WTC11 (cell line): Measurements from ENCODE around the gene ECD. TPM values are rescaled to one million over a fixed set of nuclear protein-coding genes. Genes with fewer than 3 reads are reported as not detected.

Source experiments
- ATAC-seq: fragments of 200-7000 bp; cut with Tn5 transposase; 2 replicates; pipeline ENCODE4 v1.10.0; 2021; ENCODE audit warnings: mild to moderate bottlenecking, moderate library complexity
- CTCF ChIA-PET: fragments of 300-600 bp; sonication (Branson Sonifier 250); formaldehyde crosslinking; loops from one replicate; lab custom pipeline; 2021; ENCODE audit warnings: antibody characterized with exemption; lab: Charles Lee
- POLR2A ChIA-PET: fragments of 350-600 bp; sonication (Branson Sonifier 250); formaldehyde crosslinking; loops from one replicate; lab custom pipeline; 2021; ENCODE audit warnings: antibody characterized with exemption; lab: Charles Lee
- DNase-seq: peaks from one replicate; pipeline ENCODE4 v3.0.0; 2021; ENCODE audit warnings: low spot score
- H3K27ac Mint-ChIP-seq: 2 replicates; pipeline ENCODE4 v1.8.0; 2021; ENCODE audit warnings: mixed read lengths
- H3K27me3 Mint-ChIP-seq: 2 replicates; pipeline ENCODE4 v1.8.0; 2021; ENCODE audit warnings: low read depth, mild to moderate bottlenecking, moderate library complexity, mixed read lengths
- H3K36me3 Mint-ChIP-seq: 2 replicates; pipeline ENCODE4 v1.8.0; 2021; ENCODE audit warnings: mixed read lengths
- H3K4me1 Mint-ChIP-seq: 2 replicates; pipeline ENCODE4 v1.8.0; 2022; ENCODE audit warnings: mixed read lengths
- H3K4me3 Mint-ChIP-seq: 2 replicates; pipeline ENCODE4 v1.8.0; 2021; ENCODE audit warnings: mild to moderate bottlenecking, moderate library complexity, mixed read lengths
- H3K9me3 Mint-ChIP-seq: 2 replicates; pipeline ENCODE4 v1.8.0; 2021; ENCODE audit warnings: mixed read lengths
- CBFB ChIP-seq: sonication (generic); formaldehyde crosslinking; IDR thresholded peaks from 2 replicates; pipeline ENCODE4 v1.8.1; 2022; ENCODE audit warnings: mild to moderate bottlenecking, low read depth, missing genetic modification reagents
- CREM ChIP-seq: sonication (generic); formaldehyde crosslinking; IDR thresholded peaks from 2 replicates; pipeline ENCODE4 v1.8.1; 2022; ENCODE audit warnings: mild to moderate bottlenecking, missing genetic modification reagents, moderate library complexity
- ETV6 ChIP-seq: sonication (generic); formaldehyde crosslinking; IDR thresholded peaks from 2 replicates; pipeline ENCODE4 v1.8.1; 2022; ENCODE audit warnings: mild to moderate bottlenecking, missing genetic modification reagents
- FOXK1 ChIP-seq: sonication (generic); formaldehyde crosslinking; IDR thresholded peaks from 2 replicates; pipeline ENCODE4 v1.8.0; 2022; ENCODE audit warnings: mild to moderate bottlenecking, moderate library complexity, missing genetic modification reagents
- FOXP1 ChIP-seq: sonication (generic); formaldehyde crosslinking; IDR thresholded peaks from 2 replicates; pipeline ENCODE4 v1.8.0; 2022; ENCODE audit warnings: missing genetic modification reagents, mild to moderate bottlenecking, moderate library complexity, borderline replicate concordance
- GRHL2 ChIP-seq: fragments of 250-450 bp; sonication (Bioruptor Pico); IDR thresholded peaks from 2 replicates; pipeline ENCODE4 v1.8.0; 2022; ENCODE audit warnings: mild to moderate bottlenecking, moderate library complexity; ENCODE audit not compliant: insufficient replicate concordance, severe bottlenecking
- MYBL2 ChIP-seq: sonication (generic); formaldehyde crosslinking; IDR thresholded peaks from 2 replicates; pipeline ENCODE4 v1.8.1; 2023; ENCODE audit warnings: mild to moderate bottlenecking, moderate library complexity, missing genetic modification reagents
- NR1H2 ChIP-seq: sonication (generic); formaldehyde crosslinking; IDR thresholded peaks from 2 replicates; pipeline ENCODE4 v1.9.0; 2021; ENCODE audit warnings: mild to moderate bottlenecking, moderate library complexity, missing genetic modification reagents
- ZNF219 ChIP-seq: sonication (generic); formaldehyde crosslinking; IDR thresholded peaks from 2 replicates; pipeline ENCODE4 v1.8.0; 2023; ENCODE audit warnings: missing genetic modification reagents, mild to moderate bottlenecking, borderline replicate concordance
- ZNF396 ChIP-seq: fragments of 250-450 bp; sonication (Bioruptor Pico); IDR thresholded peaks from 2 replicates; pipeline ENCODE4 v1.8.0; 2021; ENCODE audit warnings: mild to moderate bottlenecking, moderate library complexity, borderline replicate concordance
- total RNA-seq: library from RNA; stranded (reverse); gene quantifications from 3 replicates; pipeline ENCODE4 v1.2.3, GENCODE V29; 2021
- TF ChIP-seq, protein P1 (sequence below): fragments of 250-450 bp; sonication (Bioruptor Pico); IDR thresholded peaks from 2 replicates; pipeline ENCODE4 v1.9.0; 2021; ENCODE audit warnings: mild to moderate bottlenecking
- TF ChIP-seq, protein P2 (sequence below): sonication (generic); formaldehyde crosslinking; IDR thresholded peaks from 2 replicates; pipeline ENCODE4 v1.8.0; 2022; ENCODE audit warnings: missing genetic modification reagents
- TF ChIP-seq, protein P3 (sequence below): sonication (generic); formaldehyde crosslinking; conservative IDR thresholded peaks from 2 replicates; pipeline ENCODE4 v1.8.1; 2022; ENCODE audit warnings: mild to moderate bottlenecking, missing genetic modification reagents
- TF ChIP-seq, protein P4 (sequence below): sonication (generic); formaldehyde crosslinking; IDR thresholded peaks from 2 replicates; pipeline ENCODE4 v1.8.1; 2023; ENCODE audit warnings: mild to moderate bottlenecking, missing genetic modification reagents
- TF ChIP-seq, protein P5 (sequence below): fragments of 250-450 bp; sonication (Bioruptor Pico); IDR thresholded peaks from 2 replicates; pipeline ENCODE4 v1.8.0; 2021; ENCODE audit warnings: mild to moderate bottlenecking
- TF ChIP-seq, protein P6 (sequence below): sonication (generic); formaldehyde crosslinking; IDR thresholded peaks from 2 replicates; pipeline ENCODE4 v1.8.0; 2022; ENCODE audit warnings: mild to moderate bottlenecking, missing genetic modification reagents
- TF ChIP-seq, protein P7 (sequence below): sonication (generic); formaldehyde crosslinking; IDR thresholded peaks from 2 replicates; pipeline ENCODE4 v1.8.1; 2023; ENCODE audit warnings: mild to moderate bottlenecking, missing genetic modification reagents, moderate library complexity

Gene ECD
- total RNA-seq, 1 experiment from 2014 or later = 38.2 TPM

DNA sequence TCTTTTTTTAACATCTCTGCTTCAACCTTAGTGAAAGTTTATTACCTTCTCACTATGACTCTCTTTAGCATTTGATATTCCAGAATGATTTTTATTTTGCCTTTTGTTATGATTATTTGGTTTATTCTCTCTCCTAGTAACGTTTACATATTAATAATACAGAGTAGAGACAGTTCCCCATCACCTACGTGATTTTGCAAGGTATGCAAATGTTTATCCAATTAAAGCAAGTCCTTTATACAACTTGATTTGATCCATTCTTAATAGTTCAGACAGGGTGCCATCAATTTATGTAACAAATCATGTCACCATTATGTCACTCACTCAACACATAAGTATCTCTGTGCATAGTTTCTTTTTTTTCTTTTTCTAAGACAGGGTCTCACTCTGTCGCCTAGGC, 26.2 kb downstream of the ECD start (continued):
- no peak for TF ChIP-seq CBFB
- TF ChIP-seq ETV6 = no peak
- TF ChIP-seq, protein P1, sequence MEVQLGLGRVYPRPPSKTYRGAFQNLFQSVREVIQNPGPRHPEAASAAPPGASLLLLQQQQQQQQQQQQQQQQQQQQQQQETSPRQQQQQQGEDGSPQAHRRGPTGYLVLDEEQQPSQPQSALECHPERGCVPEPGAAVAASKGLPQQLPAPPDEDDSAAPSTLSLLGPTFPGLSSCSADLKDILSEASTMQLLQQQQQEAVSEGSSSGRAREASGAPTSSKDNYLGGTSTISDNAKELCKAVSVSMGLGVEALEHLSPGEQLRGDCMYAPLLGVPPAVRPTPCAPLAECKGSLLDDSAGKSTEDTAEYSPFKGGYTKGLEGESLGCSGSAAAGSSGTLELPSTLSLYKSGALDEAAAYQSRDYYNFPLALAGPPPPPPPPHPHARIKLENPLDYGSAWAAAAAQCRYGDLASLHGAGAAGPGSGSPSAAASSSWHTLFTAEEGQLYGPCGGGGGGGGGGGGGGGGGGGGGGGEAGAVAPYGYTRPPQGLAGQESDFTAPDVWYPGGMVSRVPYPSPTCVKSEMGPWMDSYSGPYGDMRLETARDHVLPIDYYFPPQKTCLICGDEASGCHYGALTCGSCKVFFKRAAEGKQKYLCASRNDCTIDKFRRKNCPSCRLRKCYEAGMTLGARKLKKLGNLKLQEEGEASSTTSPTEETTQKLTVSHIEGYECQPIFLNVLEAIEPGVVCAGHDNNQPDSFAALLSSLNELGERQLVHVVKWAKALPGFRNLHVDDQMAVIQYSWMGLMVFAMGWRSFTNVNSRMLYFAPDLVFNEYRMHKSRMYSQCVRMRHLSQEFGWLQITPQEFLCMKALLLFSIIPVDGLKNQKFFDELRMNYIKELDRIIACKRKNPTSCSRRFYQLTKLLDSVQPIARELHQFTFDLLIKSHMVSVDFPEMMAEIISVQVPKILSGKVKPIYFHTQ = no peak
- TF ChIP-seq, protein P2, sequence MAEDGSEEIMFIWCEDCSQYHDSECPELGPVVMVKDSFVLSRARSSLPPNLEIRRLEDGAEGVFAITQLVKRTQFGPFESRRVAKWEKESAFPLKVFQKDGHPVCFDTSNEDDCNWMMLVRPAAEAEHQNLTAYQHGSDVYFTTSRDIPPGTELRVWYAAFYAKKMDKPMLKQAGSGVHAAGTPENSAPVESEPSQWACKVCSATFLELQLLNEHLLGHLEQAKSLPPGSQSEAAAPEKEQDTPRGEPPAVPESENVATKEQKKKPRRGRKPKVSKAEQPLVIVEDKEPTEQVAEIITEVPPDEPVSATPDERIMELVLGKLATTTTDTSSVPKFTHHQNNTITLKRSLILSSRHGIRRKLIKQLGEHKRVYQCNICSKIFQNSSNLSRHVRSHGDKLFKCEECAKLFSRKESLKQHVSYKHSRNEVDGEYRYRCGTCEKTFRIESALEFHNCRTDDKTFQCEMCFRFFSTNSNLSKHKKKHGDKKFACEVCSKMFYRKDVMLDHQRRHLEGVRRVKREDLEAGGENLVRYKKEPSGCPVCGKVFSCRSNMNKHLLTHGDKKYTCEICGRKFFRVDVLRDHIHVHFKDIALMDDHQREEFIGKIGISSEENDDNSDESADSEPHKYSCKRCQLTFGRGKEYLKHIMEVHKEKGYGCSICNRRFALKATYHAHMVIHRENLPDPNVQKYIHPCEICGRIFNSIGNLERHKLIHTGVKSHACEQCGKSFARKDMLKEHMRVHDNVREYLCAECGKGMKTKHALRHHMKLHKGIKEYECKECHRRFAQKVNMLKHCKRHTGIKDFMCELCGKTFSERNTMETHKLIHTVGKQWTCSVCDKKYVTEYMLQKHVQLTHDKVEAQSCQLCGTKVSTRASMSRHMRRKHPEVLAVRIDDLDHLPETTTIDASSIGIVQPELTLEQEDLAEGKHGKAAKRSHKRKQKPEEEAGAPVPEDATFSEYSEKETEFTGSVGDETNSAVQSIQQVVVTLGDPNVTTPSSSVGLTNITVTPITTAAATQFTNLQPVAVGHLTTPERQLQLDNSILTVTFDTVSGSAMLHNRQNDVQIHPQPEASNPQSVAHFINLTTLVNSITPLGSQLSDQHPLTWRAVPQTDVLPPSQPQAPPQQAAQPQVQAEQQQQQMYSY = no peak
- no peak for TF ChIP-seq NR1H2 (CRISPR knock-in tag)
- TF ChIP-seq, protein P3, sequence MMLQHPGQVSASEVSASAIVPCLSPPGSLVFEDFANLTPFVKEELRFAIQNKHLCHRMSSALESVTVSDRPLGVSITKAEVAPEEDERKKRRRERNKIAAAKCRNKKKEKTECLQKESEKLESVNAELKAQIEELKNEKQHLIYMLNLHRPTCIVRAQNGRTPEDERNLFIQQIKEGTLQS (CRISPR knock-in tag) = no peak
- TF ChIP-seq, protein P4, sequence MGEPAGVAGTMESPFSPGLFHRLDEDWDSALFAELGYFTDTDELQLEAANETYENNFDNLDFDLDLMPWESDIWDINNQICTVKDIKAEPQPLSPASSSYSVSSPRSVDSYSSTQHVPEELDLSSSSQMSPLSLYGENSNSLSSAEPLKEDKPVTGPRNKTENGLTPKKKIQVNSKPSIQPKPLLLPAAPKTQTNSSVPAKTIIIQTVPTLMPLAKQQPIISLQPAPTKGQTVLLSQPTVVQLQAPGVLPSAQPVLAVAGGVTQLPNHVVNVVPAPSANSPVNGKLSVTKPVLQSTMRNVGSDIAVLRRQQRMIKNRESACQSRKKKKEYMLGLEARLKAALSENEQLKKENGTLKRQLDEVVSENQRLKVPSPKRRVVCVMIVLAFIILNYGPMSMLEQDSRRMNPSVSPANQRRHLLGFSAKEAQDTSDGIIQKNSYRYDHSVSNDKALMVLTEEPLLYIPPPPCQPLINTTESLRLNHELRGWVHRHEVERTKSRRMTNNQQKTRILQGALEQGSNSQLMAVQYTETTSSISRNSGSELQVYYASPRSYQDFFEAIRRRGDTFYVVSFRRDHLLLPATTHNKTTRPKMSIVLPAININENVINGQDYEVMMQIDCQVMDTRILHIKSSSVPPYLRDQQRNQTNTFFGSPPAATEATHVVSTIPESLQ (CRISPR knock-in tag) = no peak
- no peak for TF ChIP-seq ZNF219 (CRISPR knock-in tag)
- TF ChIP-seq, protein P5, sequence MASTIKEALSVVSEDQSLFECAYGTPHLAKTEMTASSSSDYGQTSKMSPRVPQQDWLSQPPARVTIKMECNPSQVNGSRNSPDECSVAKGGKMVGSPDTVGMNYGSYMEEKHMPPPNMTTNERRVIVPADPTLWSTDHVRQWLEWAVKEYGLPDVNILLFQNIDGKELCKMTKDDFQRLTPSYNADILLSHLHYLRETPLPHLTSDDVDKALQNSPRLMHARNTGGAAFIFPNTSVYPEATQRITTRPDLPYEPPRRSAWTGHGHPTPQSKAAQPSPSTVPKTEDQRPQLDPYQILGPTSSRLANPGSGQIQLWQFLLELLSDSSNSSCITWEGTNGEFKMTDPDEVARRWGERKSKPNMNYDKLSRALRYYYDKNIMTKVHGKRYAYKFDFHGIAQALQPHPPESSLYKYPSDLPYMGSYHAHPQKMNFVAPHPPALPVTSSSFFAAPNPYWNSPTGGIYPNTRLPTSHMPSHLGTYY (CRISPR knock-in tag) = no peak
- TF ChIP-seq, all 79 proteins: peak for 0

DNA sequence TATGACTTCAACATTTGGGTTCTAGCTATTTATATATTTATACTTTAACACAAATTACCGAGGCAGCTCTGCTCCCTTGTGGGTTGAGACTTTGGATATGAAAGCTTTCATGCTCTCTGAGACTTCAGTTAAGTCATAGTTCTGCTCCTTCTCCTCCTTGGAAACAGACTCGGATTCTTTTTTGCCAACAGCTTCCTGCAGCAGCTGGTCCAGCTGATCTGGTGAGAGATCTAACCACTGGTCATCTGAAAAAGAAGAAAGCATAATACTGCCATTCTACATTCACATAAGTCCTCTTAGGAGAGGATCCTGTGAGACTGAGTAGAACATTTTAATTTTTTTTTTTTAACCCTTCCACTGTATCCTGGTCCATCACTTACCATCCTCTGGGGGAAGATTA, 28.6 kb downstream of the ECD start:
- Mint-ChIP-seq H3K36me3 (peaks cover 55% of the 10 kb centered on the region), H3K27ac (no peak overlapping the region), H3K9me3 (no peaks in the 10 kb centered on the region), H3K27me3 (no peaks in the 10 kb centered on the region), H3K4me3 (no peak overlapping the region), H3K4me1 (no peaks in the 10 kb centered on the region)
- ChIA-PET POLR2A (interaction anchor here (0.7 kb wide), 1 partner anchor 14 kb away, joined by 3 read pairs; no protein-coding TSS in a partner anchor), CTCF (no interaction called here)
- TF ChIP-seq FOXP1 (CRISPR knock-in tag) (no peak), ETV6 (no peak), MYBL2 (CRISPR knock-in tag) (no peak)
- TF ChIP-seq, protein P3 (CRISPR knock-in tag) = no peak
- DNase-seq (no peak), ATAC-seq (no peak)

DNA sequence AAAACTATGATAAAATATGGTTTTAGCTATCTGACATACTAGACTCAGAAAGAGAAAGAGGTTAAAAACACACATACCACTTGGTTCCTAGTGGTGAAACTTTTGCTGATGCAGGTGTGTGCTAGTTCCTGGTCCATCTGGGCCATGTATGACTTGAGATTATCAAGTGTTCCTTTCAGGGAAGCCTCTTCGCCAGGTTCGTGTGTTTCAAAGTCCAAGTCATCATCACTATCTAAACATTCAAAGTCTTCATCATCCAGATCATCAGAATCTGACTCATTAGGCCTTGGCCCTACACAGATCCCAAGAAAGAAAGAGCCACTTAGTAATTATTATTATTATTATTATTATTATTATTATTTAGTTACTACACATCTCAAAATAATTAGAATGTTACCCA, 31.2 kb downstream of the ECD start:
- no peak overlapping the region for H3K27ac Mint-ChIP-seq
- DNase-seq (no peak), ATAC-seq (no peak)
- POLR2A ChIA-PET = no interaction called here
- CTCF ChIA-PET = no interaction called here
- H3K4me3 Mint-ChIP-seq = no peak overlapping the region
- H3K27me3 Mint-ChIP-seq = no peaks in the 10 kb centered on the region
- no peaks in the 10 kb centered on the region for H3K9me3 Mint-ChIP-seq
- no peaks in the 10 kb centered on the region for H3K4me1 Mint-ChIP-seq
- H3K36me3 Mint-ChIP-seq = peaks cover 54% of the 10 kb centered on the region
- TF ChIP-seq FOXK1 (CRISPR knock-in tag) (no peak), GRHL2 (CRISPR knock-in tag) (no peak), CREM (CRISPR knock-in tag) (no peak), ZNF396 (CRISPR knock-in tag) (no peak)
- TF ChIP-seq, protein P6, sequence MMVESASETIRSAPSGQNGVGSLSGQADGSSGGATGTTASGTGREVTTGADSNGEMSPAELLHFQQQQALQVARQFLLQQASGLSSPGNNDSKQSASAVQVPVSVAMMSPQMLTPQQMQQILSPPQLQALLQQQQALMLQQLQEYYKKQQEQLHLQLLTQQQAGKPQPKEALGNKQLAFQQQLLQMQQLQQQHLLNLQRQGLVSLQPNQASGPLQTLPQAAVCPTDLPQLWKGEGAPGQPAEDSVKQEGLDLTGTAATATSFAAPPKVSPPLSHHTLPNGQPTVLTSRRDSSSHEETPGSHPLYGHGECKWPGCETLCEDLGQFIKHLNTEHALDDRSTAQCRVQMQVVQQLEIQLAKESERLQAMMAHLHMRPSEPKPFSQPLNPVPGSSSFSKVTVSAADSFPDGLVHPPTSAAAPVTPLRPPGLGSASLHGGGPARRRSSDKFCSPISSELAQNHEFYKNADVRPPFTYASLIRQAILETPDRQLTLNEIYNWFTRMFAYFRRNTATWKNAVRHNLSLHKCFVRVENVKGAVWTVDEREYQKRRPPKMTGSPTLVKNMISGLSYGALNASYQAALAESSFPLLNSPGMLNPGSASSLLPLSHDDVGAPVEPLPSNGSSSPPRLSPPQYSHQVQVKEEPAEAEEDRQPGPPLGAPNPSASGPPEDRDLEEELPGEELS (CRISPR knock-in tag) = no peak
- TF ChIP-seq, protein P7, sequence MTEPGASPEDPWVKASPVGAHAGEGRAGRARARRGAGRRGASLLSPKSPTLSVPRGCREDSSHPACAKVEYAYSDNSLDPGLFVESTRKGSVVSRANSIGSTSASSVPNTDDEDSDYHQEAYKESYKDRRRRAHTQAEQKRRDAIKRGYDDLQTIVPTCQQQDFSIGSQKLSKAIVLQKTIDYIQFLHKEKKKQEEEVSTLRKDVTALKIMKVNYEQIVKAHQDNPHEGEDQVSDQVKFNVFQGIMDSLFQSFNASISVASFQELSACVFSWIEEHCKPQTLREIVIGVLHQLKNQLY = no peak
